Measurements from ENCODE around the gene FBXO10. TPM values are rescaled to one million over a fixed set of nuclear protein-coding genes. Genes with fewer than 3 reads are reported as not detected.

The FBXO10 gene
- total RNA-seq, 4 donors from 2014 or later, result 5.1 to 10.5 (median 7.2) TPM

GRCh38 chr9:37542895-37543294 lies 33.3 kb downstream of the FBXO10 start:
- Histone ChIP-seq H3K9me3 (no peaks in the 10 kb centered on the region), H3K27ac (no peak overlapping the region), H3K36me3 (peaks cover 0 to 37% of the 10 kb centered on the region in 2 donors), H3K4me3 (no peak overlapping the region), H3K27me3 (no peaks in the 10 kb centered on the region), H3K4me1 (no peaks in the 10 kb centered on the region)
- TF ChIP-seq, protein P1, sequence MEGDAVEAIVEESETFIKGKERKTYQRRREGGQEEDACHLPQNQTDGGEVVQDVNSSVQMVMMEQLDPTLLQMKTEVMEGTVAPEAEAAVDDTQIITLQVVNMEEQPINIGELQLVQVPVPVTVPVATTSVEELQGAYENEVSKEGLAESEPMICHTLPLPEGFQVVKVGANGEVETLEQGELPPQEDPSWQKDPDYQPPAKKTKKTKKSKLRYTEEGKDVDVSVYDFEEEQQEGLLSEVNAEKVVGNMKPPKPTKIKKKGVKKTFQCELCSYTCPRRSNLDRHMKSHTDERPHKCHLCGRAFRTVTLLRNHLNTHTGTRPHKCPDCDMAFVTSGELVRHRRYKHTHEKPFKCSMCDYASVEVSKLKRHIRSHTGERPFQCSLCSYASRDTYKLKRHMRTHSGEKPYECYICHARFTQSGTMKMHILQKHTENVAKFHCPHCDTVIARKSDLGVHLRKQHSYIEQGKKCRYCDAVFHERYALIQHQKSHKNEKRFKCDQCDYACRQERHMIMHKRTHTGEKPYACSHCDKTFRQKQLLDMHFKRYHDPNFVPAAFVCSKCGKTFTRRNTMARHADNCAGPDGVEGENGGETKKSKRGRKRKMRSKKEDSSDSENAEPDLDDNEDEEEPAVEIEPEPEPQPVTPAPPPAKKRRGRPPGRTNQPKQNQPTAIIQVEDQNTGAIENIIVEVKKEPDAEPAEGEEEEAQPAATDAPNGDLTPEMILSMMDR (IDR thresholded peaks at IDR 0.05), result no peak
- TF ChIP-seq POLR2AphosphoS5 (IDR thresholded peaks at IDR 0.05) (no peak), POLR2A (IDR thresholded peaks at IDR 0.05) (no peak), EP300 (IDR thresholded peaks at IDR 0.05) (no peak)
- ATAC-seq, result no peak
- 83 to 86% methylated on average over 1 of the region's 1 CpG for WGBS, 2 donors (ENCODE audit: low coverage in 1 of 2)

DNA sequence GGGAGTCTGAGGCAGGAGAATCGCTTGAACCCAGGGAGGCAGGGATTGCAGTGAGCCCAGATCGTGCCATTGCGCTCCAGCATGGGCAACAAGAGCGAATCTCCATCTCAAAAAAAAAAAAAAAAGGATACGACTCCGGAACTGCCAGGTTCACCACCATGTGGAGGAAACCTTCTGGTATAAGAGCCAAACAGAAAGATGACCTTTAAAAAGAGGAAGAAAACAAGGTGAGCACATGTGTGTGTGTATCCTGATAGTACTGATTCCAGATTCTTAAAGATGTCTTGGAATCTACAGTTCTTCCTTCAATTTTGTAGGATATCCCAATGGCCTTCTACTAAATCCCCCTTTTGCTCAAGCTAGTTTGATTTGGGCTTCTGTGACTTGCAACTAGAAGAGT lies 33.7 kb downstream of the FBXO10 start:
- H3K4me3 ChIP-seq, result no peak overlapping the region
- H3K27me3 ChIP-seq, result no peaks in the 10 kb centered on the region
- WGBS, 2 donors (ENCODE audit: low coverage in 1 of 2), result 99 to 100% methylated on average over 3 to 6 of the region's 6 CpGs
- H3K4me1 ChIP-seq, result no peaks in the 10 kb centered on the region
- H3K9me3 ChIP-seq, result no peaks in the 10 kb centered on the region
- no peak for TF ChIP-seq POLR2AphosphoS5 (IDR thresholded peaks at IDR 0.05)
- no peak overlapping the region for H3K27ac ChIP-seq
- peaks cover 0 to 41% of the 10 kb centered on the region in 2 donors for H3K36me3 ChIP-seq
- no peak for ATAC-seq

DNA sequence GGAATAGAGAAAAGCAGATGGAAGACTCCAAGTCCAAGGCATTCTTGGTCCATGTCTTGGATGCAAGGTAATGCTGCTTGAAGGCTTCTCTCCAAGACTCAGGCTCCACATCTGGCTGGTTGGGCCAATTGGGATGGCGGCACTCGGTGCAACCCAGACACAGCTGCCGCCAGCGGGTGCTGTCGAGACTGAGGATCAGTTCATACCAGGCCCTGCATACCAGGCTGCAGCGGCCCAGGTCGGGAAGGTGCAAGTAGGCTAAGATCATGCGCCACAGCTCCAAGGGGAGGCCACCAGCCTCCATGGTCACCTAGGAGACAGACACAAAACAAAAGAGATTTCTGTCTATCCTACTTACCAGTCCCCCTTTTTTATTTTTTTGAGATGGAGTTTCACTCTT lies 34.7 kb downstream of the FBXO10 start:
- H3K27me3 ChIP-seq, result no peaks in the 10 kb centered on the region
- no peak for TF ChIP-seq POLR2A (IDR thresholded peaks at IDR 0.05)
- TF ChIP-seq POLR2AphosphoS5 (IDR thresholded peaks at IDR 0.05), result no peak
- TF ChIP-seq, protein P1 (IDR thresholded peaks at IDR 0.05), result no peak
- TF ChIP-seq EP300 (IDR thresholded peaks at IDR 0.05), result no peak
- no peak overlapping the region for H3K27ac ChIP-seq
- no peaks in the 10 kb centered on the region for H3K9me3 ChIP-seq
- no peak for ATAC-seq
- no peak overlapping the region for H3K4me3 ChIP-seq
- WGBS, 2 donors (ENCODE audit: low coverage in 1 of 2), result 92 to 100% methylated on average over 1 to 2 of the region's 8 CpGs
- H3K4me1 ChIP-seq, result no peaks in the 10 kb centered on the region
- peaks cover 0 to 51% of the 10 kb centered on the region in 2 donors for H3K36me3 ChIP-seq

DNA sequence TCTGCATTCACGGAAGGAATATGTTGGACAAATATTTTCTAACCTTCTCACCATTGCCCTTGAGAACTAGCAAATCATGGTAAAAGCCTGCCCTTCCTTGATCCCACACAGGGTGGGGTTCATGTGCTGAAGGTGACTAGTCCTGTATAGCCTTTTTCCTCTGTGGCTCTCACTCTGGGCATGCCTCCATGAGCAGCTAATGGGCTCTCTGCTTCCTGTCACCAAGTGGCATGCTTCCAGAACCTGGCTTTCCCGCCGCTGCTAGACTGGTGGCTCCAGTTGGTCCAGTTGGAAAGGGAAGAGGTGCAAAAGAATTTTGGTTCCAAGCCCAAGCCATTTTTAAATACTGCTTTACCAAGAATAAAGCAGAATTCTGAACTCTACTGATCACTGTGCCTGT lies 35.5 kb downstream of the FBXO10 start:
- Histone ChIP-seq H3K9me3 (no peaks in the 10 kb centered on the region), H3K4me1 (no peaks in the 10 kb centered on the region), H3K36me3 (peaks cover 0 to 60% of the 10 kb centered on the region in 2 donors), H3K4me3 (no peak overlapping the region), H3K27me3 (no peaks in the 10 kb centered on the region), H3K27ac (no peak overlapping the region)
- WGBS, 2 donors (ENCODE audit: low coverage in 1 of 2), result 53 to 87% methylated on average over 3 of the region's 3 CpGs
- no peak for ATAC-seq
- TF ChIP-seq POLR2AphosphoS5 (IDR thresholded peaks at IDR 0.05) (no peak), POLR2A (IDR thresholded peaks at IDR 0.05) (no peak)

DNA sequence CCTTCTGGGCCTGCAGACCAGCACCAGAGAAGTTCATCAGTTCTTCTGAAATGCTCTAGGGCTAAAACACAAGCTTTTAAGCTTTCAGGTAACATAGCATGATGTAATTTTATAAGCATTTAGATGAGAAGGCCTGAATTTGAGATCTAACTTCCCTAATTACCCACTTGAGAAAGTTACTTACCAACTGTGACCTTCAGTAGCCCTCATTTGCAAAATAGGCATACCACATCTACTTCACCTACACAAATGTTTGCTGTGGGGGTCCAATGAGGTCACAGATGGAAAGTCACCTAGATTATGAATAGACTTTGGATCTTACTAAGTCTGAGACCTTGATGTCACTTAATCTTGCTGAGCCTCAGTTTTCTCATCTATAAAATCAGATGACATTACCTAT lies 36.5 kb downstream of the FBXO10 start:
- H3K4me3 ChIP-seq, result no peak overlapping the region
- H3K27me3 ChIP-seq, result no peaks in the 10 kb centered on the region
- no peaks in the 10 kb centered on the region for H3K9me3 ChIP-seq
- no peak for ATAC-seq
- TF ChIP-seq, protein P1 (IDR thresholded peaks at IDR 0.05), result no peak
- TF ChIP-seq POLR2A (IDR thresholded peaks at IDR 0.05) (no peak), POLR2AphosphoS5 (IDR thresholded peaks at IDR 0.05) (no peak), EP300 (IDR thresholded peaks at IDR 0.05) (no peak)
- no peaks in the 10 kb centered on the region for H3K4me1 ChIP-seq
- no peak overlapping the region for H3K27ac ChIP-seq
- H3K36me3 ChIP-seq, result peaks cover 0 to 70% of the 10 kb centered on the region in 2 donors

DNA sequence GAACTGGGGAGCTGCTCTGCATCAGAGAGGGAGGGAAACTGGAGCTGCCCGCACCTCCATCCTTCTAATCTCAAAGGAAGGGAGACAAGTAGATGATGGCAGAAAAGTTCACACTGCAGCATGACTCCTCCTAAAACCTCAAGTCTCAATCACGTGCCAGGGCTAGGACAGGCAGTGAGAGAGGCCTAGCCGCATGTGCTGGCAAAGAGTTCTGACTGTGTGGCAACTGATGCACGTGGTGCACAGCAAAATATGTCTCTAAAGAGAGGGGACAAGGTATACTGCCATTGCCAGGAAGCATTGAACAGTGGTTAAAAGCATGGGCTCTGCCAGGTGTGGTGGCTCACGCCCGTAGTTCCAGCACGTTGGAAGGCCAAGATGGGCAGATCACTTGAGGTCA lies 38.1 kb downstream of the FBXO10 start:
- ATAC-seq, result no peak
- Histone ChIP-seq H3K27ac (no peak overlapping the region), H3K36me3 (peaks cover 0 to 75% of the 10 kb centered on the region in 2 donors), H3K4me3 (no peak overlapping the region), H3K4me1 (no peaks in the 10 kb centered on the region), H3K27me3 (no peaks in the 10 kb centered on the region), H3K9me3 (no peaks in the 10 kb centered on the region)
- 92 to 97% methylated on average over 5 of the region's 7 CpGs for WGBS, 2 donors (ENCODE audit: low coverage in 1 of 2)
- no peak for TF ChIP-seq POLR2A (IDR thresholded peaks at IDR 0.05)
